CD8-positive, alpha-beta memory T cell (primary cell): ENCODE results near the gene CFAP65. TPM values are rescaled to one million over a fixed set of nuclear protein-coding genes. Genes with fewer than 3 reads are reported as not detected.

Experiments used
- CTCF ChIA-PET: fragments of 350-600 bp; sonication (Branson Sonifier 250); formaldehyde crosslinking; loops from one replicate; lab custom pipeline; 2021; ENCODE audit warnings: antibody characterized with exemption; lab: Charles Lee
- POLR2A ChIA-PET: fragments of 350-600 bp; sonication (Branson Sonifier 250); formaldehyde crosslinking; loops from one replicate; lab custom pipeline; 2021; ENCODE audit warnings: antibody characterized with exemption; lab: Charles Lee
- DNase-seq, 5 donors: peaks; one replicate each; pipeline versions ENCODE4 v3.0.0 to v3.0.0-alpha.2; 2020 to 2022; ENCODE audit warnings: mixed read lengths in 1 of 5
- H3K27ac ChIP-seq: one replicate; pipeline ENCODE4 v1.7.0; 2013; ENCODE audit warnings: low read depth, mild to moderate bottlenecking, low read length, moderate library complexity
- H3K27me3 ChIP-seq: 2 replicates; pipeline ENCODE4 v1.7.0; 2013; ENCODE audit warnings: low read length, mild to moderate bottlenecking; ENCODE audit not compliant: insufficient read depth, poor library complexity, severe bottlenecking
- H3K36me3 ChIP-seq: 2 replicates; pipeline ENCODE4 v1.7.0; 2013; ENCODE audit warnings: mild to moderate bottlenecking, low read length, moderate library complexity; ENCODE audit not compliant: insufficient read depth
- H3K4me1 ChIP-seq: 2 replicates; pipeline ENCODE4 v1.7.0; 2013; ENCODE audit warnings: mild to moderate bottlenecking, low read length, moderate library complexity; ENCODE audit not compliant: insufficient read depth
- H3K4me3 ChIP-seq: 2 replicates; pipeline ENCODE4 v1.7.0; 2013; ENCODE audit warnings: mild to moderate bottlenecking, low read length
- H3K9me3 ChIP-seq: 2 replicates; pipeline ENCODE4 v1.7.0; 2013; ENCODE audit warnings: mild to moderate bottlenecking, low read length
- H3K27ac Mint-ChIP-seq, 8 donors: one replicate each; pipeline ENCODE4 v1.8.0; 2020 to 2021; ENCODE audit warnings: mixed read lengths in 8 of 8, mild to moderate bottlenecking in 6 of 8, inconsistent platforms in 3 of 8, moderate library complexity in 3 of 8
- H3K27me3 Mint-ChIP-seq, 2 donors: one replicate each; pipeline ENCODE4 v1.8.0; 2020 to 2021; ENCODE audit warnings: mixed read lengths in 2 of 2, mild to moderate bottlenecking in 1 of 2, moderate library complexity in 1 of 2
- H3K36me3 Mint-ChIP-seq, 3 donors: one replicate each; pipeline ENCODE4 v1.8.0; 2020 to 2021; ENCODE audit warnings: mixed read lengths in 3 of 3, inconsistent platforms in 1 of 3, mild to moderate bottlenecking in 1 of 3
- H3K4me1 Mint-ChIP-seq, 3 donors: one replicate each; pipeline ENCODE4 v1.8.0; 2020 to 2021; ENCODE audit warnings: mixed read lengths in 3 of 3, inconsistent platforms in 1 of 3, mild to moderate bottlenecking in 1 of 3
- H3K4me3 Mint-ChIP-seq, 7 donors: one replicate each; pipeline ENCODE4 v1.8.0; 2020 to 2021; ENCODE audit warnings: mixed read lengths in 7 of 7, mild to moderate bottlenecking in 6 of 7, moderate library complexity in 4 of 7, inconsistent platforms in 2 of 7
- H3K9me3 Mint-ChIP-seq, 5 donors: one replicate each; pipeline ENCODE4 v1.8.0; 2020 to 2022; ENCODE audit warnings: mixed read lengths in 5 of 5, mild to moderate bottlenecking in 3 of 5, moderate library complexity in 2 of 5, inconsistent platforms in 1 of 5
- polyA plus RNA-seq: library from polyadenylated mRNA; unstranded; fragments of 300-500 nt; fragmentation: Illumina TruSeq; gene quantifications from one replicate; pipeline ENCODE4 v1.2.3, GENCODE V29; 2021
- total RNA-seq, 2 experiments: library from RNA; stranded (reverse); gene quantifications; one replicate each; pipeline ENCODE4 v1.2.3, GENCODE V29; 2021

CFAP65 gene
- total and polyA plus RNA-seq, 3 experiments from 2014 or later = not detected

GRCh38 chr2:219073413-219074129 lies 32.3 kb upstream of the CFAP65 start:
- POLR2A ChIA-PET = interaction anchor here (0.7 kb wide), 1 partner anchor 22 kb away, joined by 3 read pairs; no protein-coding TSS in a partner anchor

GRCh38 chr2:219072741-219073250 lies 31.5 kb upstream of the CFAP65 start:
- no peaks in the 10 kb centered on the region for H3K4me1 ChIP-seq
- no peaks in the 10 kb centered on the region for H3K4me1 Mint-ChIP-seq
- no peak overlapping the region for H3K4me3 Mint-ChIP-seq
- no peak overlapping the region for H3K27ac Mint-ChIP-seq
- H3K9me3 ChIP-seq = no peaks in the 10 kb centered on the region
- no peak overlapping the region for H3K4me3 ChIP-seq
- CTCF ChIA-PET = interaction anchor here (0.8 to 9.2 kb wide), 3 partner anchors 9 to 13 kb away, joined by 3 to 59 read pairs (median 3); partner anchors contain the start of gene IHH
- peaks cover 13% of the 10 kb centered on the region for H3K36me3 ChIP-seq
- DNase-seq = no peak
- H3K27me3 ChIP-seq = no peaks in the 10 kb centered on the region
- POLR2A ChIA-PET = interaction anchor here (0.7 kb wide), 1 partner anchor 23 kb away, joined by 3 read pairs; no protein-coding TSS in a partner anchor
- peaks cover 0 to 42% (median 11%) of the 10 kb centered on the region in 3 donors for H3K36me3 Mint-ChIP-seq
- H3K9me3 Mint-ChIP-seq = no peaks in the 10 kb centered on the region
- H3K27ac ChIP-seq = no peak overlapping the region
- no peaks in the 10 kb centered on the region for H3K27me3 Mint-ChIP-seq

More at GRCh38 chr2:219073413-219074129, 32.3 kb upstream of the CFAP65 start:
- peaks cover 13% of the 10 kb centered on the region for H3K36me3 ChIP-seq
- no peaks in the 10 kb centered on the region for H3K9me3 Mint-ChIP-seq
- H3K4me1 Mint-ChIP-seq = no peaks in the 10 kb centered on the region
- H3K27me3 Mint-ChIP-seq = no peaks in the 10 kb centered on the region
- no peak overlapping the region for H3K27ac Mint-ChIP-seq
- no peak overlapping the region for H3K4me3 ChIP-seq
- CTCF ChIA-PET = interaction anchor here (0.6 to 9.2 kb wide), 5 partner anchors 10 to 44 kb away, joined by 3 to 59 read pairs (median 3); partner anchors contain the start of gene IHH
- no peak overlapping the region for H3K4me3 Mint-ChIP-seq
- H3K4me1 ChIP-seq = no peaks in the 10 kb centered on the region
- H3K27me3 ChIP-seq = no peaks in the 10 kb centered on the region
- no peaks in the 10 kb centered on the region for H3K9me3 ChIP-seq
- DNase-seq = no peak
- H3K36me3 Mint-ChIP-seq = peaks cover 0 to 48% (median 14%) of the 10 kb centered on the region in 3 donors
- no peak overlapping the region for H3K27ac ChIP-seq

GRCh38 chr2:219071131-219071816 lies 30.0 kb upstream of the CFAP65 start:
- CTCF ChIA-PET = interaction anchor here (1.0 to 9.2 kb wide), 4 partner anchors 12 to 84 kb away, joined by 3 to 59 read pairs (median 3); partner anchors contain the start of gene IHH
- no peak for DNase-seq
- H3K4me3 Mint-ChIP-seq = no peak overlapping the region

GRCh38 chr2:219065484-219065883 lies 24.2 kb upstream of the CFAP65 start:
- ChIA-PET CTCF (interaction anchor here (0.6 to 1.3 kb wide), 3 partner anchors 9 to 230 kb away, joined by 3 to 5 read pairs (median 3); no protein-coding TSS in a partner anchor), POLR2A (no interaction called here)
- H3K4me1 Mint-ChIP-seq = peaks cover 3 to 9% (median 4%) of the 10 kb centered on the region in 3 donors
- Histone ChIP-seq H3K36me3 (no peaks in the 10 kb centered on the region), H3K27me3 (peaks cover 10% of the 10 kb centered on the region), H3K4me3 (no peak overlapping the region), H3K4me1 (no peaks in the 10 kb centered on the region), H3K27ac (no peak overlapping the region), H3K9me3 (no peaks in the 10 kb centered on the region)
- no peaks in the 10 kb centered on the region for H3K9me3 Mint-ChIP-seq
- no peak overlapping the region for H3K4me3 Mint-ChIP-seq
- DNase-seq = no peak
- H3K36me3 Mint-ChIP-seq = peaks cover 0 to 4% (median 0%) of the 10 kb centered on the region in 3 donors
- H3K27ac Mint-ChIP-seq = no peak overlapping the region
- peaks cover 17 to 33% of the 10 kb centered on the region in 2 donors for H3K27me3 Mint-ChIP-seq

More at GRCh38 chr2:219071131-219071816, 30.0 kb upstream of the CFAP65 start:
- no peaks in the 10 kb centered on the region for H3K4me1 Mint-ChIP-seq
- no peaks in the 10 kb centered on the region for H3K27me3 ChIP-seq
- H3K4me1 ChIP-seq = no peaks in the 10 kb centered on the region
- H3K27me3 Mint-ChIP-seq = no peaks in the 10 kb centered on the region
- H3K27ac Mint-ChIP-seq = peak overlapping the region in 1 of 8 donors; percentile 74
- H3K36me3 Mint-ChIP-seq = peaks cover 0 to 27% (median 5%) of the 10 kb centered on the region in 3 donors
- no peak overlapping the region for H3K4me3 ChIP-seq
- POLR2A ChIA-PET = interaction anchor here (1.0 kb wide), 1 partner anchor 10 kb away, joined by 3 read pairs; no protein-coding TSS in a partner anchor
- H3K9me3 Mint-ChIP-seq = no peaks in the 10 kb centered on the region
- no peaks in the 10 kb centered on the region for H3K9me3 ChIP-seq
- H3K27ac ChIP-seq = no peak overlapping the region
- no peaks in the 10 kb centered on the region for H3K36me3 ChIP-seq

GRCh38 chr2:219062081-219062480 lies 20.8 kb upstream of the CFAP65 start:
- CTCF ChIA-PET = interaction anchor here (1.0 to 5.5 kb wide), 3 partner anchors 10 to 233 kb away, joined by 3 to 59 read pairs (median 26); no protein-coding TSS in a partner anchor
- Histone ChIP-seq H3K36me3 (no peaks in the 10 kb centered on the region), H3K27me3 (peaks cover 32% of the 10 kb centered on the region), H3K9me3 (no peaks in the 10 kb centered on the region), H3K4me3 (no peak overlapping the region), H3K4me1 (peaks cover 21% of the 10 kb centered on the region), H3K27ac (no peak overlapping the region)
- Mint-ChIP-seq H3K27ac (no peak overlapping the region), H3K4me3 (peak overlapping the region in 1 of 7 donors; percentile 47), H3K4me1 (peaks cover 12 to 30% (median 21%) of the 10 kb centered on the region in 3 donors), H3K9me3 (no peaks in the 10 kb centered on the region), H3K27me3 (peaks cover 40 to 58% of the 10 kb centered on the region in 2 donors), H3K36me3 (peaks cover 0 to 2% (median 0%) of the 10 kb centered on the region in 3 donors)
- POLR2A ChIA-PET = no interaction called here
- no peak for DNase-seq

- H3K27me3 ChIP-seq = peaks cover 36% of the 10 kb centered on the region
- DNase-seq = no peak
Measured at GRCh38 chr2:219060821-219061791, 19.8 kb upstream of the CFAP65 start, which contains the start of gene IHH. IHH (minus strand) TSS chr2:219060921; CDS start chr2:219060467, 454 bp downstream.

More at GRCh38 chr2:219060821-219061791, 19.8 kb upstream of the CFAP65 start, which contains the start of gene IHH:
- ChIA-PET CTCF (interaction anchor here (1.0 to 5.5 kb wide), 3 partner anchors 11 to 234 kb away, joined by 3 to 59 read pairs (median 26); no protein-coding TSS in a partner anchor), POLR2A (interaction anchor here (0.7 to 1.0 kb wide), 2 partner anchors 10 to 20 kb away, joined by 3 read pairs; partner anchors contain the start of gene CFAP65)
- Mint-ChIP-seq H3K9me3 (no peaks in the 10 kb centered on the region), H3K36me3 (peaks cover 0 to 2% (median 0%) of the 10 kb centered on the region in 3 donors), H3K27me3 (peaks cover 46 to 65% of the 10 kb centered on the region in 2 donors), H3K4me1 (peaks cover 12 to 30% (median 23%) of the 10 kb centered on the region in 3 donors), H3K27ac (peak within 1 kb of the TSS in 1 of 8 donors; percentile 62), H3K4me3 (peak within 1 kb of the TSS; percentile 16 to 67 (median 52))
- no peaks in the 10 kb centered on the region for H3K36me3 ChIP-seq
- no peak within 1 kb of the TSS for H3K4me3 ChIP-seq
- H3K27ac ChIP-seq = no peak within 1 kb of the TSS
- H3K9me3 ChIP-seq = no peaks in the 10 kb centered on the region
- peaks cover 21% of the 10 kb centered on the region for H3K4me1 ChIP-seq
